ENCODE results near the gene ZNF124. TPM values are rescaled to one million over a fixed set of nuclear protein-coding genes. Genes with fewer than 3 reads are reported as not detected.

The ZNF124 gene
- polyA plus RNA-seq, 3 donors, result 21.5 to 28.4 (median 27.6) TPM

DNA sequence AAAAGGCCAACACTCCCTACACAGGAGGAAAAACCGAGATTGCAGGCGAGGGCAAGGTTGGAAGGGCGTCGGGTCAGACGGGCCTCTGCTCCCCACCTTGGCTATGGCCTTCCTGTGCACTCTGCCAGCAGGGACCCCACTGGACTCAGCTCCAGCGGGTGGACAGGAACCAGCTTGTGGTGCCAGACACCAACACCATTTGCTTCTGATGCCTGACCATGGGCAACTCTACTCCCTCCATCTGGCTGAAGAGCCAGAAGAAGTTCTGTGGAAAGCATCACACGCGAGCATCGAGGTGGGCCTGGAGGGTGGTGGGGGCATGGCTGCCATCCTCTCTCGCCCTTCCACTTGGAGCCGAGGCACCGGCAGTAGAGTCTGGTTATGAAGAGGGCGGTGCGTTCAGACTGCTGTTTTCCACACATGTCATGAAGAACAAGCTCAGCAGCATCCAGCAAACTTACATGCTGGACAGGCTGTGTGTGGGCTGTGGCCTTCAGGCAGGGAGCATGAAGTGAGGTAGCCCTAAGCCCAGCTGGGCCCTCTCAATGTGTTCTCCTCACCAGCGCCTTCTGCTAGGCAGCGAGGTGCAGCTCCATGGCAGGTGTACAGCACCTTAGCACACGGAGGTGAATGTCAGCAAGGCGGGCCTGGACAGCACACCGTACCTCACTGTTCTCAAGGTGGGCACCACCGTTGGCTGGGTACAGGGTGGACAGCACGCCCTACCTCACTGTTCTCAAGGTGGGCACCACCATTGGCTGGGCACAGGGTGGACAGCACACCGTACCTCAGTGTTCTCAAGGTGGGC is 52.0 kb downstream of the ZNF124 start:
- DNase-seq (ENCODE audit: extremely low read depth in 1 of 11, low read depth in 9 of 11, low spot score in 4 of 11), result no peak

GRCh38 chr1:247118946-247119446 is 52.8 kb downstream of the ZNF124 start:
- DNase-seq (ENCODE audit: extremely low read depth in 1 of 11, low read depth in 9 of 11, low spot score in 4 of 11), result no peak

DNA sequence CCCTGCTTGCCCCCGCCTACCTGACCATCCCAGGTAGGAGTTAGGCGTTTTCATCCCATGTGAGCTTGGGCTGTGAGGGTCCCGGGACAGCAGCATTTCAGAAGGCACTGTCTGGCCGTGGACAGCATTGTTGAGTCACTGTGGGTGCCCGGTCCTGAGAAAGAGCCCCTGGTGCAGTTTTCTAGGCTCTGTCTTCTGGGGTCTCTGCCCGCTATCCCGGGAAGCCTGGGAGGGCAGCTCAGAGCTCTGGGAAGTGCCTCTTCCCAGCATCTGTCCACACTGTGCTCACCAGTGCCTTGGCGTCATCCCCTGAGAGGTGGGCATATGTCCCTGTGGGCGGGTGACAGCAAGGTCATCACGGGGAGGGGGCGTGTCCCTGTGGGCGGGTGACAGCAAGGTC is 56.3 kb downstream of the ZNF124 start:
- DNase-seq (ENCODE audit: extremely low read depth in 1 of 11, low read depth in 9 of 11, low spot score in 4 of 11), result no peak

GRCh38 chr1:247115141-247115510 is 56.7 kb downstream of the ZNF124 start:
- no peak for DNase-seq (ENCODE audit: extremely low read depth in 1 of 11, low read depth in 9 of 11, low spot score in 4 of 11)

GRCh38 chr1:247114351-247115140 is 57.3 kb downstream of the ZNF124 start:
- no peak for DNase-seq (ENCODE audit: extremely low read depth in 1 of 11, low read depth in 9 of 11, low spot score in 4 of 11)

DNA sequence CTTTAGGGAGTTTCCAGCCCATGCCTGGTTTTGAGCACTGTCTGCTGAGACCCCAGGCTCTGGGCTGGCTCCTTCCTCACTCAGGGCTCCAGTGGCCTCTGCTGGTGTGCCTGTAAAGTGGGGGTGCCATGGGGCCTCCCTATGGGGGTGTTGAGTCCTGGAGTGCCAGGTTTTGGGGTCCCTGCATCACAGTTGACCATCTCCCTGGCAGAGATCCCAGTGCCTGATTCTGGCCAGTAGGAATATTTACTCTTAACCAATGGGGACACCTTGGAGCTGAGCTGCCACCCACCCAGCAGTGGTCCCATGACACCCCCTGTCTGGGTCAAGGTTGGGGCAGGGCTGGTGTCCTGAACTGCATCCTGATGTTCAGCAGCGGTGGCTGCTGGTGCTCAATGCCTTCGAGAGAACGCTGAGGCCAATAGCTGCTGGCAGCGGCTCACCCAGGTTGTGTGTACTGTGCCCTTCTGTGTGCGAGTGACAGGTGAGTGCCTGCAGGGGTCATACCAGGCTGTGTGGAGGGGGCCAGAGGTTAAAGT is 58.0 kb downstream of the ZNF124 start:
- no peak for DNase-seq (ENCODE audit: extremely low read depth in 1 of 11, low read depth in 9 of 11, low spot score in 4 of 11)

- DNase-seq (ENCODE audit: extremely low read depth in 1 of 11, low read depth in 9 of 11, low spot score in 4 of 11), result no peak
These were observed 58.7 kb downstream of the ZNF124 start for GRCh38 chr1:247113094-247113497.

DNA sequence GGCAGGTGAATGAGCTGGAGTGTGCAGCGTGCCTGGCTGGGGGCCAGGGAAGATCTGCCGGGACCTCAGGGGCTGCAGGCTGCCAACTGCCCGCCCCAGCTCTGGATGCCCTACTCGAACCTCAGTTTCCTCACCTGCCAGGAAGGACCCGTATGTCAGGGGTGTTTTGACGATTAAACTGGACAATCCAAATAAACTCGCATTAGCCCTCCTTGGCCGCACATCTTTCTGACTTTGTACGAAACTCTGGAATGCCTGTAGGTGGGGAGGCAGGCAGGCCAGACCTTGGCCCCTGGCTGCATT is 59.4 kb downstream of the ZNF124 start:
- peak in 1 of 11 donors; percentile 2 for DNase-seq (ENCODE audit: extremely low read depth in 1 of 11, low read depth in 9 of 11, low spot score in 4 of 11)

- DNase-seq (ENCODE audit: extremely low read depth in 1 of 11, low read depth in 9 of 11, low spot score in 4 of 11), result peak in 8 of 11 donors; percentile 21 to 55 (median 39)
These were observed 59.9 kb downstream of the ZNF124 start for GRCh38 chr1:247111700-247112478.

DNA sequence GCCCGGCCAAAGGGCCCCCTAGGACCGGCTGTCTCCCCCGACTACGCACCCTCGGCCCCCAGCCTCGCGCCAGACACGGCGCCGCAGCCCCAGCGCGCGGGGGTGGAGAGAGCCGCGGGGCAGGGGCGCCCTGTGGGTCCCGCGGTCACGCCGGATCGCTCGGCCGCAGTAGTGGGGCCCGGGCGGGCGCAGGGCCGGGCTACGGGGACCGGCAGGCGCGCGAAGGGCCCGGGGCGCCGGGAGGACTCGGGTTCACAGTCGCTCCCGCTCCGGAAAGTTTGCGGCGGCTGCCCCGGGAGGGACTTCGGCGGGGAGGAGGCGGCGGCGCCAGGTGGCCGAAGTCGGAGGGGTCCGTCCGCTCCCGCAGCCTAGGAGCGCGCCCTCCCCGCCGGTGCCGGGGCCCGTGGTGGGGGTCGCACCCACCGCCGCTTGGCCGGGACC is 60.5 kb downstream of the ZNF124 start:
- peak in 4 of 11 donors; percentile 13 to 31 (median 18) for DNase-seq (ENCODE audit: extremely low read depth in 1 of 11, low read depth in 9 of 11, low spot score in 4 of 11)

DNA sequence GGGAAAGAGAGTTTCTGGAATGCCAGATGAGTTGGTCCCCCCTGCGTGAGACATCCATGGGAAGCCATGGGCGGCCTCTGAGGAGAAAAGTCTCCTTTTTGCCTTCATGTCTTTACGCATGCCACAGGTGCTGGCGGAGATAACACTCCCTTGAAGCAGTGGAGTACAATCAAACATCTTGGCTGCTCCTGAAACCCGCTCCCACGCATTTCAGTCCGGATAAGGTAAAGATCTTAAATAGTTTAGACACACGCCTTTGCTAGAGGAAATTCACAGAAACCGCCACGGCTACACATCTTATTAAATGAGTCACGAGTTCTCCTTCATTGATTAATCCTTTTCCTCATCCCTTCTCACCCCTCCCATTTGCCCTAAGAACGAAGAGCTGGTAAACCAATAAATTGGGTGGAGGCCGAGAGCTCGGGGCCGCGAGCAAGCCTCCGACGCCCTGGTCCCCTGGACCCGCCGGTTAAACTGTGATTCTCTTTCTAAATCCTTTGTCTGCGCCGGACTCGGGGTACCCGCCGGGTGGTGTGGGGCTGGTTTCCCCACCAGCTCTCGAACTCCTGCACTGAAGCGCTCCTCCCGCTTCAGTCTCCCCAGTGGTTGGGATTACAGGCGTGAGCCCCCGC is 61.1 kb downstream of the ZNF124 start:
- DNase-seq (ENCODE audit: extremely low read depth in 1 of 11, low read depth in 9 of 11, low spot score in 4 of 11), result peak in 8 of 11 donors; percentile 12 to 32 (median 18)

DNA sequence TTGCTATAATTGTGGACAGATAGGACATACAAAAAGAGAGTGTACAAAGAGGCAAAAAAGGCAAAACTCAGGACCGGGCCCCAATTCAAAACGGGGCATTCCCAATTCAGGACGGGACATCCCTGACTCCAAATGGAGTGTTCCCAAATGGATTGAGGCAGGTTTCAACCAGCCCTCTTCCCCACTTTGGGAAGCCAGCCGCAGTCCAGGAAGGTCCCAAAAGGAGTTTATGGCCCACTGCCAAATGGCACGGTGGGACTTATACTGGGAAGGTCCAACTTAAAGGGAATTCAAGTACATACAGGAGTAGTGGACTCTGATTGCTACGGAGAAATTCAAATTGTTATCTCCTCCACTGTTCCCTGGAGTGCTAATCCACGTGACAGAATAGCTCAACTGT is 64.1 kb downstream of the ZNF124 start:
- no peak for DNase-seq (ENCODE audit: extremely low read depth in 1 of 11, low read depth in 9 of 11, low spot score in 4 of 11)

DNA sequence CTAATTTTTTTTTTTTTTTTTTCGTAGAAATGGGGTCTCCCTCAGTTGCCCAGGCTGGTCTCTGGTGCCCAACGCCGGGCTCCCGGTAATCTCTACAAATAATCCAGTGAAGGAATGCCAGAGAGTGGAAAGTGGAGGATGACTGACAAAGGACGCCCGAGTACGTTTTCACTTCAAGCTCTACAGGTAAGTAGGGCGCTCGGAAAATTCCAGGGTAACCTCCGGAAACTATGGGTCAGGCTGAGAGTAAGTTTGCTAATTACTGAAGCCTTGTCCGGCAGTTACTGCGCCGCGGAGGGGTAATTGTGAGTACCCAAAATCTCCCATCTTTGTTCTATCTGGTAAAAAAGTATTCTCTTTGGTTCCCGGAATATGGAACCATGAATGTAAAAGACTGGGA is 65.9 kb downstream of the ZNF124 start:
- no peak for DNase-seq (ENCODE audit: extremely low read depth in 1 of 11, low read depth in 9 of 11, low spot score in 4 of 11)

Other genes starting within 250 kb of the ZNF124 start
- gene AHCTF1, start 240.1 kb downstream of the ZNF124 start, polyA plus RNA-seq (ENCODE audit: insufficient read length in 3 of 3), result 10 to 100 TPM; 52.4 to 63.4 (median 53.3) TPM
- 1 to 10 TPM; 3.7 to 4.4 (median 4.2) TPM for gene ZNF695, start 164.0 kb downstream of the ZNF124 start, polyA plus RNA-seq (ENCODE audit: insufficient read length in 3 of 3)
- gene ZNF670, start 93.2 kb downstream of the ZNF124 start, polyA plus RNA-seq (ENCODE audit: insufficient read length in 3 of 3), result 10 to 100 TPM in 1 of 3 donors, 1 to 10 TPM in 2; 7.5 to 10.0 (median 8.3) TPM
- 10 to 100 TPM; 11.7 to 17.1 (median 15.5) TPM for gene ZNF669, start 67.7 kb downstream of the ZNF124 start, polyA plus RNA-seq (ENCODE audit: insufficient read length in 3 of 3)
- gene VN1R5, start 84.1 kb upstream of the ZNF124 start, polyA plus RNA-seq (ENCODE audit: insufficient read length in 3 of 3), result under 1 TPM in 1 of 3 donors, not detected in 2; 0.09 TPM
- gene ZNF496, start 159.8 kb upstream of the ZNF124 start, polyA plus RNA-seq (ENCODE audit: insufficient read length in 3 of 3), result 10 to 100 TPM; 36.6 to 44.8 (median 39.3) TPM
- gene NLRP3, start 244.2 kb upstream of the ZNF124 start, polyA plus RNA-seq (ENCODE audit: insufficient read length in 3 of 3), result 1 to 10 TPM in 1 of 3 donors, under 1 TPM in 2; 0.78 to 1.0 (median 0.91) TPM